Activated CD8-positive, alpha-beta T cell treated with anti-CD3 and anti-CD28 coated beads for 36 hours (primary cell): ENCODE measurements around the gene LRRFIP2. TPM values are rescaled to one million over a fixed set of nuclear protein-coding genes. Genes with fewer than 3 reads are reported as not detected.
"Not testable (repeated sequence)": the region's sequence is repeated elsewhere in the genome, so short reads cannot be mapped to it uniquely, and the experiment has no call there.

Experiments used
- ATAC-seq: fragments of 200-7000 bp; cut with Tn5 transposase; one replicate; pipeline ENCODE4 v1.10.0; 2021; ENCODE audit warnings: mild to moderate bottlenecking, moderate library complexity
- CTCF ChIA-PET: fragments of 350-600 bp; sonication (Branson Sonifier 250); formaldehyde crosslinking; loops from one replicate; lab custom pipeline; 2021; ENCODE audit warnings: antibody characterized with exemption; lab: Charles Lee
- POLR2A ChIA-PET: fragments of 350-600 bp; sonication (Branson Sonifier 250); formaldehyde crosslinking; loops from one replicate; lab custom pipeline; 2021; ENCODE audit warnings: antibody characterized with exemption; lab: Charles Lee
- DNase-seq: peaks from one replicate; pipeline ENCODE4 v3.0.0-alpha.2; 2020
- H3K27ac Mint-ChIP-seq: one replicate; pipeline ENCODE4 v1.8.0; 2021; ENCODE audit warnings: mild to moderate bottlenecking, mixed read lengths
- H3K27me3 Mint-ChIP-seq: one replicate; pipeline ENCODE4 v1.8.0; 2021; ENCODE audit warnings: mixed read lengths
- H3K36me3 Mint-ChIP-seq: one replicate; pipeline ENCODE4 v1.8.0; 2021; ENCODE audit warnings: low read depth, mixed read lengths
- H3K4me1 Mint-ChIP-seq: one replicate; pipeline ENCODE4 v1.8.0; 2021; ENCODE audit warnings: low read depth, mixed read lengths
- H3K4me3 Mint-ChIP-seq: one replicate; pipeline ENCODE4 v1.8.0; 2021; ENCODE audit warnings: mild to moderate bottlenecking, moderate library complexity, mixed read lengths
- H3K9me3 Mint-ChIP-seq: one replicate; pipeline ENCODE4 v1.8.0; 2021; ENCODE audit warnings: mixed read lengths
- intact Hi-C: fragments of 100-400 bp; cut with micrococcal nuclease; formaldehyde crosslinking; loops from one replicate; pipeline ENCODE4 v1.10.0; 2022
- total RNA-seq, 2 experiments: library from RNA; stranded (reverse); gene quantifications; one replicate each; pipeline ENCODE4 v1.2.3, GENCODE V29; 2021
- TF ChIP-seq, protein P1 (sequence below): fragments of 200-600 bp; IDR thresholded peaks from one replicate; pipeline ENCODE4 v1.8.0; 2022; ENCODE audit warnings: antibody characterized with exemption, mild to moderate bottlenecking

The LRRFIP2 gene
- total RNA-seq, 2 experiments from 2014 or later: 18.7 to 23.1 TPM

DNA sequence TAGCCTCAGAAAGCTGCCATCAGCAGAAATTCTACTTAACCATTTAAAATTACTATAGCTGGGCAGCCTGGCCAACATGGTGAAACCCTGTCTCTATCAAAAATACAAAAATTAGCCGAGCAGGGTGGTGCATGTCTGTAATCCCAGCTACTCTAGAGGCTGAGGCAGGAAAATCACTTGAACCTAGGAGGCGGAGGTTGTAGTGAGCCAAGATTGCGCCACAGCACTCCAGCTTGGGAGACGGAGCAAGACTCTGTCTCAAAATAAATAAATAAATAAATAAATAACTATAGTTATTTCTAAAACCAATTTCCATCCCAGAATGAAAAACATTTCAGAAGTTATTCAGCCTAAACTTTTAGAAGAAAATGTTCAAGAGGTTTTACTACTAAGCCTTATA, 25.1 kb downstream of the LRRFIP2 start:
- CTCF ChIA-PET: no interaction called here
- H3K9me3 Mint-ChIP-seq: no peaks in the 10 kb centered on the region
- no peaks in the 10 kb centered on the region for H3K27me3 Mint-ChIP-seq
- ATAC-seq (no peak), DNase-seq (no peak)
- H3K36me3 Mint-ChIP-seq: peaks cover 21% of the 10 kb centered on the region
- peaks cover 3% of the 10 kb centered on the region for H3K4me1 Mint-ChIP-seq
- H3K4me3 Mint-ChIP-seq: no peak overlapping the region
- intact Hi-C loops: no loop called here
- POLR2A ChIA-PET: no interaction called here
- TF ChIP-seq, protein P1, sequence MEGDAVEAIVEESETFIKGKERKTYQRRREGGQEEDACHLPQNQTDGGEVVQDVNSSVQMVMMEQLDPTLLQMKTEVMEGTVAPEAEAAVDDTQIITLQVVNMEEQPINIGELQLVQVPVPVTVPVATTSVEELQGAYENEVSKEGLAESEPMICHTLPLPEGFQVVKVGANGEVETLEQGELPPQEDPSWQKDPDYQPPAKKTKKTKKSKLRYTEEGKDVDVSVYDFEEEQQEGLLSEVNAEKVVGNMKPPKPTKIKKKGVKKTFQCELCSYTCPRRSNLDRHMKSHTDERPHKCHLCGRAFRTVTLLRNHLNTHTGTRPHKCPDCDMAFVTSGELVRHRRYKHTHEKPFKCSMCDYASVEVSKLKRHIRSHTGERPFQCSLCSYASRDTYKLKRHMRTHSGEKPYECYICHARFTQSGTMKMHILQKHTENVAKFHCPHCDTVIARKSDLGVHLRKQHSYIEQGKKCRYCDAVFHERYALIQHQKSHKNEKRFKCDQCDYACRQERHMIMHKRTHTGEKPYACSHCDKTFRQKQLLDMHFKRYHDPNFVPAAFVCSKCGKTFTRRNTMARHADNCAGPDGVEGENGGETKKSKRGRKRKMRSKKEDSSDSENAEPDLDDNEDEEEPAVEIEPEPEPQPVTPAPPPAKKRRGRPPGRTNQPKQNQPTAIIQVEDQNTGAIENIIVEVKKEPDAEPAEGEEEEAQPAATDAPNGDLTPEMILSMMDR: no peak
- no peak overlapping the region for H3K27ac Mint-ChIP-seq

DNA sequence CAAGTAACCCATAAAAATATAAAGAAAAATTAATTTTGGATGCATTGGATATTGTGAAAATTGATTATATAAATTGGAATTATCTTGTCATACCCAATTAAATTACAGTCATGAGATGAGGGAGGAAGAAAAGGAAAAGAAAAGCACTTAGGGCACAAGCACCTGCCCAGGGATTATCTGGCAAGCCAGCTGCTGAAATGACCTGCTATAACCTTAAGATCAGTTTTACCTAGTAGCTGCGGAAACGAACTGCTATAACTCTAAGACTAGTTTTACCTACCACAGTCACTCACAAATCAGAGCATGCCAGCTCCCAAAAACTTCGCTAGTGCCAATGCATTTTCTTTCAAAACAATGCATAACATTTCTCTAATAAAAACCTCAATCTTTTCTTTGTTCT, 26.2 kb downstream of the LRRFIP2 start:
- Mint-ChIP-seq H3K27me3 (no peaks in the 10 kb centered on the region), H3K4me3 (no peak overlapping the region), H3K4me1 (peaks cover 3% of the 10 kb centered on the region), H3K9me3 (no peaks in the 10 kb centered on the region), H3K36me3 (peaks cover 19% of the 10 kb centered on the region), H3K27ac (no peak overlapping the region)
- CTCF ChIA-PET: no interaction called here
- intact Hi-C loops: no loop called here
- DNase-seq: no peak
- ATAC-seq: no peak
- TF ChIP-seq, protein P1: no peak
- POLR2A ChIA-PET: no interaction called here

DNA sequence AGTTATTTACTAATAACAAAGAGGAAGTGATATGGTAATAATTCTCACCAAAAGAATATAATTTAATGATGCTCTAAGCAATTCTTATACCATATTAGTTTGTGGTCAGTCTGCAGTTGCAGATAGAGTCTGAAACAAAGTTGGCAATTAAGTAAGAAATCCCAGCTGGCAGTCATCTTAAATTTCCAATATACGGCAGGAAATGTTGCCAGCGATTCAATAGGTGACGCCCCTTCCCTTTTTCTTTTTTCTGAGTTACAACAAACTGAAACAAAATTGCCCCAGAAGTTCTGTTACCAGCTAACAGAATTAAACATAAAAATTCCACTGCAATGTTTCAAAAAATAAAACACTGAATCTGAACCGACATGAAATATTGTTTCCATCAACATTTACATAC, 26.7 kb downstream of the LRRFIP2 start:
- H3K4me1 Mint-ChIP-seq: peaks cover 3% of the 10 kb centered on the region
- intact Hi-C loops: no loop called here
- TF ChIP-seq, protein P1: no peak
- ChIA-PET POLR2A (no interaction called here), CTCF (no interaction called here)
- peaks cover 23% of the 10 kb centered on the region for H3K36me3 Mint-ChIP-seq
- ATAC-seq: no peak
- H3K4me3 Mint-ChIP-seq: no peak overlapping the region
- H3K9me3 Mint-ChIP-seq: no peaks in the 10 kb centered on the region
- no peak for DNase-seq
- no peak overlapping the region for H3K27ac Mint-ChIP-seq
- no peaks in the 10 kb centered on the region for H3K27me3 Mint-ChIP-seq

DNA sequence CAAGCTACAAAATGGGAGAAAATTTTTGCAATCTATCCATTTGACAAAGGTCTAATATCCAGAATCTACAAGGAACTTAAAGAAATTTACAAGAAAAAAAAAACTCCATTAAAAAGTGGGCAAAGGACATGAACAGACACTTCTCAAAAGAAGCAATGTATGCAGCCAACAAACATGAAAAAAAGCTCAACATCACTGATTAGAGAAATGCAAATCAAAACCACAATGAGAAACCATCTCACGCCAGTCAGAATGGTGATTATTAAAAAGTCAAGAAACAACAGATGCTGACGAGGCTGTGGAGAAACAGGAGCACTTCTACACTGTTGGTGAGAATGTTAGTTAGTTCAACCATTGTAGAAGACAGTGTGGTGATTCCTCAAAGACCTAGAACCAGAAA, 27.5 kb downstream of the LRRFIP2 start:
- H3K4me1 Mint-ChIP-seq, H3K27me3 Mint-ChIP-seq, H3K27ac Mint-ChIP-seq, CTCF ChIA-PET, intact Hi-C loops, POLR2A ChIA-PET, ATAC-seq, H3K9me3 Mint-ChIP-seq, H3K4me3 Mint-ChIP-seq, DNase-seq: not testable (repeated sequence)
- H3K36me3 Mint-ChIP-seq: peaks cover 20% of the 10 kb centered on the region

DNA sequence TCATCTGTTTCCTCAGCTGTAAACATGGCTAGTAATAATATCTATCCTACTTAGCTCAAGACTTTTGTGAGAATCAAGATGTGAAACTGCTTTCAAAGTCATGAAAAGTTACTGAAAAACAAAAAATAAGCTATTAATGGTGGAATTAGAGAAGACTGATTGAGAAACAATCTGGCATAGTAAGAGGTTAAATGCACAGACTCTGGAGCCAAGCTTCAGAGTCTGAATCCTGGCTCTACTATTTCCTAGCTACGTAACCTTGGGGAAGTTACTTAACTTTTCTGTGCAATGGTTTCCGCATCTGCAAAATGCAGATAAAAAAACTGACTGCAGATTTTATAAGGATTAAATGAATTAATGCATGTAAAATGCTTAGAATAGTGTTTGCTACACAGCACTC, 28.8 kb downstream of the LRRFIP2 start:
- Mint-ChIP-seq H3K4me3 (no peak overlapping the region), H3K27ac (no peak overlapping the region), H3K9me3 (no peaks in the 10 kb centered on the region), H3K36me3 (peaks cover 20% of the 10 kb centered on the region), H3K27me3 (no peaks in the 10 kb centered on the region), H3K4me1 (peaks cover 3% of the 10 kb centered on the region)
- ChIA-PET CTCF (no interaction called here), POLR2A (no interaction called here)
- ATAC-seq (no peak), DNase-seq (no peak)
- TF ChIP-seq, protein P1: no peak
- intact Hi-C loops: no loop called here

DNA sequence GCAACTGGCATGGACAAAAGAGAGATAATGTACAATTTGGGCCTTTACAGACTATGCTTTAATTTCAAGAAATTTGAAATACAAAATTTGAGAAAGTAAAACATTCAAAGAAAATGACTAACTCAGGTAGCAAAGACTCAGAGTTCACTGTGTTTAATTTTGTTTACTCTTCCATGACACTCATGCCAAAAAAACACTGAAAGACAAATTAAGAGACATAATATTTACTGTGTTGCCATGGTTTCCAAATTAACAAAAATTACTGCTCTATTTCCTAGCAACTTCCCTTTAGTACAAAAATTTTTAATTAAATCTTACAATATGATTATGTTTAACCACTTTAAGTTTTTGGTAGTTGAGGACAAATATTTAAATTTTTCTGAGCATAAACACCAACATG, 29.6 kb downstream of the LRRFIP2 start:
- Mint-ChIP-seq H3K27me3 (no peaks in the 10 kb centered on the region), H3K27ac (no peak overlapping the region), H3K36me3 (peaks cover 20% of the 10 kb centered on the region), H3K4me3 (no peak overlapping the region), H3K9me3 (no peaks in the 10 kb centered on the region), H3K4me1 (peaks cover 3% of the 10 kb centered on the region)
- POLR2A ChIA-PET: no interaction called here
- ATAC-seq: no peak
- CTCF ChIA-PET: no interaction called here
- DNase-seq: no peak
- TF ChIP-seq, protein P1: no peak
- intact Hi-C loops: no loop called here
